ENCODE measurements around the gene EDIL3. TPM values are rescaled to one million over a fixed set of nuclear protein-coding genes. Genes with fewer than 3 reads are reported as not detected.

The EDIL3 gene
- total RNA-seq, 1 experiment from 2014 or later, result 0.32 TPM

DNA sequence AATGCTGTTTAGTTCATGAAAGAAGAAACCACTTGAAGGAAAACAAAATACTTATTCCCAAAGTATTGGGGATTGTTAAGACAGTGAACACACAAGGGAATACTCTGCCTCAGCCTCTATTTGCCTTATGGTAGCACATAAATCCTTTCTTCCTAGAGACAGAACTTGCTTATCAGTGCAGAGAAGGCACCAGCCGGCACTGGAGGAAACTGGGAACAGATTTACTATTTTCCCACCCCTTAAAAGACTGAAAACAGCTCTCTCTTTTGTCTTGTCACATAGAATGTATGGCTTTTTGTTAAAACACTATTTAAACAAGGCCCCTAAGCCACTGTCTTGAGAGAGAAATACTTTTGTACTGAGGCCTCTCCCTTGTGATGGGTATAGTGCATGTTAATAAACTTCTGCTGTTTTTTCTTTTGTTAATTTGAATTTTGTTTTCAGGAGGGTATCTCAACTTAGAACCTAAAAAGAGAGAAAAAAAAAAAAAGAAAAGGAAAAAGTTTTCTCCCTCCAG lies 40.7 kb upstream of the EDIL3 start:
- Histone ChIP-seq H3K4me2 (ENCODE audit: low read length) (no peak overlapping the region), H2AFZ (ENCODE audit: low read depth, low read length, poor library complexity, severe bottlenecking) (no peak overlapping the region), H3K4me3 (replicated peaks in 1 of 2; ENCODE audit: low read depth in 1 of 2, low read length in 2 of 2) (no peak overlapping the region), H3K36me3 (ENCODE audit: control insufficient read depth in 1 of 2, insufficient read depth in 2 of 2, low read length in 2 of 2) (no peaks in the 10 kb centered on the region), H3K9ac (ENCODE audit: low read length) (no peak overlapping the region), H3K4me1 (ENCODE audit: control insufficient read depth in 1 of 2, insufficient read depth in 2 of 2, low read length in 2 of 2) (no peaks in the 10 kb centered on the region), H3K27ac (ENCODE audit: low read depth, low read length) (no peak overlapping the region), H3K9me3 (ENCODE audit: control insufficient read depth in 1 of 2, insufficient read depth in 1 of 2, low read depth in 1 of 2, low read length in 2 of 2) (no peaks in the 10 kb centered on the region), H3K9me2 (ENCODE audit: insufficient read depth) (no peaks in the 10 kb centered on the region), H3K79me2 (ENCODE audit: insufficient read depth, low read length) (no peaks in the 10 kb centered on the region), H4K20me1 (ENCODE audit: insufficient read depth) (no peaks in the 10 kb centered on the region), H3K27me3 (ENCODE audit: insufficient read depth, low read length) (no peaks in the 10 kb centered on the region)
- ChIA-PET POLR2A (no interaction called here), CTCF (no interaction called here), RAD21 (ENCODE audit: low non-redundant PET in 1 of 2, low total read pairs in 2 of 2, uncharacterized antibody in 2 of 2, unreplicated experiment in 2 of 2) (no interaction called here)
- DNase-seq (ENCODE audit: low read depth, low spot score), result no peak
- intact Hi-C loops (cut with micrococcal nuclease), result no loop called here
- no peak for ATAC-seq
- TF ChIP-seq ZNF274 (IDR thresholded peaks at IDR 0.05; ENCODE audit: low read depth, low read length), result no peak
- no peak for TF ChIP-seq EGR1 (IDR thresholded peaks at IDR 0.05; ENCODE audit: low read depth)
- no peak for TF ChIP-seq FOSL1 (IDR thresholded peaks at IDR 0.05; ENCODE audit: low read depth)
- no peak for TF ChIP-seq SRF (IDR thresholded peaks at IDR 0.05; ENCODE audit: low read depth)
- no peak for TF ChIP-seq YY1 (IDR thresholded peaks at IDR 0.05; ENCODE audit: extremely low read depth, insufficient replicate concordance, low read depth, low read length)
- no peak for TF ChIP-seq SP1 (IDR thresholded peaks at IDR 0.05; ENCODE audit: low read depth)
- TF ChIP-seq, protein P1, sequence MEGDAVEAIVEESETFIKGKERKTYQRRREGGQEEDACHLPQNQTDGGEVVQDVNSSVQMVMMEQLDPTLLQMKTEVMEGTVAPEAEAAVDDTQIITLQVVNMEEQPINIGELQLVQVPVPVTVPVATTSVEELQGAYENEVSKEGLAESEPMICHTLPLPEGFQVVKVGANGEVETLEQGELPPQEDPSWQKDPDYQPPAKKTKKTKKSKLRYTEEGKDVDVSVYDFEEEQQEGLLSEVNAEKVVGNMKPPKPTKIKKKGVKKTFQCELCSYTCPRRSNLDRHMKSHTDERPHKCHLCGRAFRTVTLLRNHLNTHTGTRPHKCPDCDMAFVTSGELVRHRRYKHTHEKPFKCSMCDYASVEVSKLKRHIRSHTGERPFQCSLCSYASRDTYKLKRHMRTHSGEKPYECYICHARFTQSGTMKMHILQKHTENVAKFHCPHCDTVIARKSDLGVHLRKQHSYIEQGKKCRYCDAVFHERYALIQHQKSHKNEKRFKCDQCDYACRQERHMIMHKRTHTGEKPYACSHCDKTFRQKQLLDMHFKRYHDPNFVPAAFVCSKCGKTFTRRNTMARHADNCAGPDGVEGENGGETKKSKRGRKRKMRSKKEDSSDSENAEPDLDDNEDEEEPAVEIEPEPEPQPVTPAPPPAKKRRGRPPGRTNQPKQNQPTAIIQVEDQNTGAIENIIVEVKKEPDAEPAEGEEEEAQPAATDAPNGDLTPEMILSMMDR (IDR thresholded peaks at IDR 0.05 in 2 of 3, conservative IDR thresholded peaks at IDR 0.05 in 1 of 3; ENCODE audit: borderline replicate concordance in 1 of 3, insufficient read depth in 1 of 3, low read depth in 2 of 3, low read length in 2 of 3), result no peak
- TF ChIP-seq ELF1 (IDR thresholded peaks at IDR 0.05; ENCODE audit: borderline replicate concordance, low read depth), result no peak
- no peak for TF ChIP-seq MAX (IDR thresholded peaks at IDR 0.05)
- TF ChIP-seq RAD21 (IDR thresholded peaks at IDR 0.05; ENCODE audit: low read depth), result no peak
- TF ChIP-seq CBX3 (IDR thresholded peaks at IDR 0.05; ENCODE audit: low read depth), result no peak
- no peak for TF ChIP-seq JUND (IDR thresholded peaks at IDR 0.05)
- TF ChIP-seq, protein P2, sequence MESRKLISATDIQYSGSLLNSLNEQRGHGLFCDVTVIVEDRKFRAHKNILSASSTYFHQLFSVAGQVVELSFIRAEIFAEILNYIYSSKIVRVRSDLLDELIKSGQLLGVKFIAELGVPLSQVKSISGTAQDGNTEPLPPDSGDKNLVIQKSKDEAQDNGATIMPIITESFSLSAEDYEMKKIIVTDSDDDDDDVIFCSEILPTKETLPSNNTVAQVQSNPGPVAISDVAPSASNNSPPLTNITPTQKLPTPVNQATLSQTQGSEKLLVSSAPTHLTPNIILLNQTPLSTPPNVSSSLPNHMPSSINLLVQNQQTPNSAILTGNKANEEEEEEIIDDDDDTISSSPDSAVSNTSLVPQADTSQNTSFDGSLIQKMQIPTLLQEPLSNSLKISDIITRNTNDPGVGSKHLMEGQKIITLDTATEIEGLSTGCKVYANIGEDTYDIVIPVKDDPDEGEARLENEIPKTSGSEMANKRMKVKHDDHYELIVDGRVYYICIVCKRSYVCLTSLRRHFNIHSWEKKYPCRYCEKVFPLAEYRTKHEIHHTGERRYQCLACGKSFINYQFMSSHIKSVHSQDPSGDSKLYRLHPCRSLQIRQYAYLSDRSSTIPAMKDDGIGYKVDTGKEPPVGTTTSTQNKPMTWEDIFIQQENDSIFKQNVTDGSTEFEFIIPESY (IDR thresholded peaks at IDR 0.05; ENCODE audit: extremely low read depth, insufficient replicate concordance, low read length), result no peak
- TF ChIP-seq POLR2A (IDR thresholded peaks at IDR 0.05; ENCODE audit: borderline replicate concordance, extremely low read depth, insufficient read depth, insufficient read length), result no peak
- no TSS peak for BruUV-seq (replicated peaks)

Measured in HCT116 (cell line).